ENCODE results near the gene IFNA7.
"Not testable (repeated sequence)": the region's sequence is repeated elsewhere in the genome, so short reads cannot be mapped to it uniquely, and the experiment has no call there.

IFNA7 gene

GRCh38 chr9:21202105-21202504 lies at the start of gene IFNA7:
Gene IFNA7 (minus strand): TSS chr9:21202205. CDS start chr9:21202165, 40 bp downstream.
- DNase-seq = not testable (repeated sequence)

- no peak for DNase-seq
Measured at GRCh38 chr9:21251638-21252037, 49.6 kb upstream of the IFNA7 start.

- DNase-seq = no peak
Measured at GRCh38 chr9:21251190-21251589, 49.2 kb upstream of the IFNA7 start.

- no peak for DNase-seq
Measured at GRCh38 chr9:21244836-21245235, 42.8 kb upstream of the IFNA7 start.

GRCh38 chr9:21239911-21240310 lies 37.9 kb upstream of the IFNA7 start, which contains the start of gene IFNA14:
Gene IFNA14 (minus strand): TSS chr9:21240005. CDS start chr9:21239935, 70 bp downstream.
- DNase-seq = no peak

GRCh38 chr9:21236360-21236714 lies 34.3 kb upstream of the IFNA7 start:
- not testable (repeated sequence) for DNase-seq

- peak; percentile 30 to 61 for DNase-seq
Measured at GRCh38 chr9:21235468-21236359, 33.7 kb upstream of the IFNA7 start.

- no peak for DNase-seq
Measured at GRCh38 chr9:21234153-21234687, 32.2 kb upstream of the IFNA7 start.

GRCh38 chr9:21233258-21233657 lies 31.3 kb upstream of the IFNA7 start:
- no peak for DNase-seq

GRCh38 chr9:21228122-21228521 lies 26.1 kb upstream of the IFNA7 start, which contains the start of gene IFNA17:
Gene IFNA17 (minus strand): TSS chr9:21228222. CDS start chr9:21228173, 49 bp downstream.
- DNase-seq = no peak

GRCh38 chr9:21217211-21217610 lies 15.2 kb upstream of the IFNA7 start, which contains the start of gene IFNA16:
Gene IFNA16 (minus strand): TSS chr9:21217311. CDS start chr9:21217305, 6 bp downstream.
- not testable (repeated sequence) for DNase-seq

- DNase-seq = peak in 1 of 2 experiments; percentile 26
Measured at GRCh38 chr9:21213411-21214326, 11.7 kb upstream of the IFNA7 start.

- DNase-seq = not testable (repeated sequence)
Measured at GRCh38 chr9:21212160-21212559, 10.2 kb upstream of the IFNA7 start.

GRCh38 chr9:21210782-21211181 lies 8.8 kb upstream of the IFNA7 start:
- not testable (repeated sequence) for DNase-seq

GRCh38 chr9:21210311-21210710 lies 8.3 kb upstream of the IFNA7 start:
- no peak for DNase-seq

GRCh38 chr9:21207043-21207442 lies 5.0 kb upstream of the IFNA7 start, which contains the start of gene IFNA10:
Gene IFNA10 (minus strand): TSS chr9:21207143. CDS start chr9:21207097, 46 bp downstream.
- DNase-seq = not testable (repeated sequence)

- DNase-seq = no peak
Measured at GRCh38 chr9:21205204-21205603, 3.2 kb upstream of the IFNA7 start.

- peak in 1 of 2 experiments; percentile 29 for DNase-seq
Measured at GRCh38 chr9:21194867-21195776, 6.9 kb downstream of the IFNA7 start.

- DNase-seq = not testable (repeated sequence)
Measured at GRCh38 chr9:21187487-21187886, 14.5 kb downstream of the IFNA7 start, which contains the start of gene IFNA4. Gene IFNA4 (minus strand): TSS chr9:21187587. CDS start chr9:21187531, 56 bp downstream.

GRCh38 chr9:21182810-21183736 lies 18.9 kb downstream of the IFNA7 start:
- DNase-seq = peak in 1 of 2 experiments; percentile 38

All from NCI-H526 (cell line).